ENCODE measurements around the gene PLG.
"Not testable (repeated sequence)": the region's sequence is repeated elsewhere in the genome, so short reads cannot be mapped to it uniquely, and the experiment has no call there.

The PLG gene

DNA sequence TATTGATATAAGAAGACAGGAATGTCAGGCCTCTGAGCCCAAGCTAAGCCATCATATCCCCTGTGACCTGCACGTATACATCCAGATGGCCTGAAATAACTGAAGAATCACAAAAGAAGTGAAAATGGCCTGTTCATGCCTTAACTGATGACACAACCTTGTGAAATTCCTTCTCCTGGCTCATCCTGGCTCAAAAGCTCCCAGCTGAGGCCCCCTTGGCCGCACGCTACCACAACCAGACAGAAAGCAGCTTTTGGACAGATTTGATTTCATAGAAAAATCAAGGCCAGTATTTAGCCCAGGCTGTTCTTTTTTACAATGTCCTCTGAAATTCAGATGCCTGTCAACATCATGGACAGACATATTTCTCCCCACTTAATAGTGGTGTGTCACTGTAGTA, 78.6 kb downstream of the PLG start:
- not testable (repeated sequence) for DNase-seq

- DNase-seq, result no peak
These were observed 79.3 kb downstream of the PLG start for GRCh38 chr6:160781298-160781697.

DNA sequence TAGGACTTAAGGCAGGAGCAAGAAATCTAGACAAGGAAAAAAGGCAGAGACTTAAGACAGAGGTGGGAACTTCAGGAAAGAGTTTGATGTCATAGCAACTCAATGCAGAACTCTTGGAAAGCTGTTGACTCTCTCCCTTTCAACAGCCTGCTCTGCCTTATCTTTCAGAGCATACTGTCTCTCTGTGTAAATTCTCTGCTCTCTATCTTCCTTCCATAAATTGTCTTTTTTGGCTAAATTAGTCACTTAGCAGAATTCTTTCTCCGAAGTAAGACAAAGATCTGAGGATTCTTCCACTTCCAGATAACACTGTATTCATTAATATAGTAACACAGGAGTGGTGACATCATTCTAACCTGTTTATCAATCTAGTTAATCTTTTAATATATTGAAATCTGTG, 80.2 kb downstream of the PLG start:
- DNase-seq, result no peak

GRCh38 chr6:160783741-160784140, 81.7 kb downstream of the PLG start:
- no peak for DNase-seq

DNA sequence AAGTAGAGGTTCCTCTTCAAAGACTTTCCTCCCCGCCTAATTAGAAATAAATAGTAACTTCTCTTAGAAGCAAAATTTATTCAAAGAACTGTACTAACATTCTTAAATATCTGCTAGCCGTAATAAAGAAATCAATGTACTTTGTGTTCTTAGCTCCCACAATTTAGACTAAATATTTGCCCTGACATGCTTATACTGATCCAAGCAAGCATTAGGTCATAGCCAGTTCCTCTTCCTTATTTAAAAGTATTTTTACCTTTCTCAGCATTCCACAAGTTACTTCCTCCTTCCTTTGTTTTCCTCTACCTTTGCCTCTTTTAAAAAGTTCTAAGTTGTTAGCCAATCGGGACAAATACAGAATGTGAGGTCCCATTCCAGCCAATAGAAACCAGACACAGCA, 86.1 kb downstream of the PLG start:
- not testable (repeated sequence) for DNase-seq

DNA sequence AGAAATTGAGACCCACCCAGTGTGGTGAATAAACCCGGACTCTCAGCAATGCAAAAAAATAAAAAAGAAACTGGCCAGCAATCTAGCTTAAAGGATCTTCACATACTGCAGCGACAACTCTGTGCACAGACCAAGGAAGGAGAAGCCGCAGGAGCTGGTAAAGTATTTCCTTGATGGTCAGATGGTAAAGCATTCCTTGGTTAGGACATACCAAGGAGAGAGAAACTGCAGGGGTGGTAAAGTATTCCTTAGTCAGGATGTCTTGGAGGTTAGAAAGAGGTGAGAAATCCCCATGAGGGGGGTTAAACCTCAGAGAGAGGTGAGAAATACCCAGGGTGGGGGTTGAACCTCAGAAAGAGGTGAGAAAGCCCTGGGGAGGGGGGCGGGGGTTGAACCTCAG, 86.8 kb downstream of the PLG start:
- no peak for DNase-seq

- DNase-seq, result no peak
These were observed 87.4 kb downstream of the PLG start for GRCh38 chr6:160789263-160790027.

DNA sequence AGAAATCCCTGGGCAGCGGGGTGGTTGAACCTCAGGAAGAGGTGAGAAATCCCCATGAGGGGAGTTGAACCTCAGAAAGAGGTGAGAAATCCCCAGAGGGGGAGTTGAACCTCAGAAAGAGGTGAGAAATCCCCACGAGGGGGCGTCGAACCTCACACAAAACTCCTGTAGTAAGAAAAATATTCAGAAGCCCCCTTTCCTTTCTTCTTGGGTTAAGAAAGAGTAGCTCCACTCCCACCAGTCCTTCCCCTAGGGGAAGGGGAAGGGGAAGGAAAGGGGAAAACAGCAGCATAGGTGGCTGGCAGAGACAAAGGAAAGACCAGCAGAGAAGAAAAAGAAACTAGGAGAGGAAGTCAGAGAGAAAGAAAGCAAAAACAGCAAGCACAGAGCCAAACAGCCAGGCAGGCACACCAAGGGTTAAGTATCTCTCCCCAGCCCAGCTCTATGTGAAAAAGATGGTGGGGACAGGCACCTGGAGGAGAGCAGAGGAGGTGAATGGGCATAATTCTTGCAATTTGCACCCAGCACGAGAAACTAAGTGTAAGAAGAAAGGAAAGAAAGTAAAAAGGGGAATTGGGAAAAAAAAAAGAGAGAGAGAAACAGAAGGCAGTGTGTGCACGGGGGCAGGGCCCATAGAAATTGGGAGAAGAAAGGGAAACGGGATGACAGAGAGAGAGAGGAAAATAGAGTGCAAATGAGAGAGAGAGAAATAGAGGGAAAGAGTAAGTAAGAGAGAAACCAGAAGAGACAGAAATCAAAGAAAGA, 88.2 kb downstream of the PLG start:
- DNase-seq, result no peak

DNA sequence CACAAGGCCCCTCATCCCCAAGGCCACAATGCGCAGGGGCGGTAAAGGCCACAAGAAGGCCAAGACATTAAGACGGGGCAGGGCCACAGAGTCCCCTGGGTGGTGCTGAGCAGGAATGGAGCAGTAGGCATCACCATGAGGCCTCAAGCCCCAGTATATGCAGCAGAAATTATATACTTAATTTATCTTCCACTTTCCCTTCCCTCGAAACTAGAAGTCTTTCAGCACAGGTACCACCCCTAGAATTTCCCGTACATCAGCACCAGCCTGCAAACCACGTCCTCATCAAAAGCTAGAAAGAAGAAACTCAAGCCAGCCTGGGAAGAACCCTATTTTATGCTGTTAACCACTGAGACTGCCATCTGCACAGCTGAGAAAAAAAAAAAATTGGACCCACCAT, 89.4 kb downstream of the PLG start:
- no peak for DNase-seq

- no peak for DNase-seq
These were observed 90.0 kb downstream of the PLG start for GRCh38 chr6:160791981-160792418.

DNA sequence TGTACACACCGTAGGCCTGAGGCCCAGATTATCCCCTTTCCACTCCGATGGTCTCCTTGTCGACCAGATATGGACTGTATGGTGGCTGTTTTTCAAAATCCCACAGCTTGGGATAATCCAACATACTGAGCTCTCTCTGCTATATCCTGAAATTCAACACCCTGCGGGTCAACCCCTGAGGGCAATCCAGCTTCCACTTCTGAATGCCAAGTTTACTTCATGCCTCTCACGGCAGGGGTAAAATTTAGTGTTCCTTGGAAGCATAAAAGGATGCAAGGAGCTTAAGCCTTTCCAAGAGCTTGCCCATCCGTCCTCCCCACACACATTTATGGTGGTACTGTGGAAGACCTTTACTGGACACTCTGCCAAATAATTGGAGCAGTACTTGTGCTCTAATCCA, 90.7 kb downstream of the PLG start:
- no peak for DNase-seq

DNA sequence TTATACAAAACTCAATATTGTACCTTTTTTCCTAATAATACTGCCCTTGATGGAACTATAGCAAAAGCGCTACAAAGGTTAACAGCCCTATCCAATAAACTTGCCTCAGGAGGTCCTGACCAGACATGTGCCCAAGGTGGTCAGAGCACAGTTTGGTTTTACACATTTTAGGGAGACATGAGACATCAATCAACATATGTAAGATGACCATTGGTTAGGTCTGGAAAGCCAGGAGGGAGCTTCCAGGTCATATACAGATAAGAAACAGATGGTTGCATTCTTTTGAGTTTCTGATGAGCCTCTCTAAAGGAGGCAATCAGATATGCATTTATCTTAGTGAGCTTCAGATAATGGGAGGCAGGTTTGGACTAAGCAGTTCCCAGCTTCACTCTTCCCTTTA, 91.6 kb downstream of the PLG start:
- no peak for DNase-seq

- no peak for DNase-seq
These were observed 93.7 kb downstream of the PLG start for GRCh38 chr6:160795721-160796120.

GRCh38 chr6:160798625-160799024, 96.6 kb downstream of the PLG start:
- no peak for DNase-seq

DNA sequence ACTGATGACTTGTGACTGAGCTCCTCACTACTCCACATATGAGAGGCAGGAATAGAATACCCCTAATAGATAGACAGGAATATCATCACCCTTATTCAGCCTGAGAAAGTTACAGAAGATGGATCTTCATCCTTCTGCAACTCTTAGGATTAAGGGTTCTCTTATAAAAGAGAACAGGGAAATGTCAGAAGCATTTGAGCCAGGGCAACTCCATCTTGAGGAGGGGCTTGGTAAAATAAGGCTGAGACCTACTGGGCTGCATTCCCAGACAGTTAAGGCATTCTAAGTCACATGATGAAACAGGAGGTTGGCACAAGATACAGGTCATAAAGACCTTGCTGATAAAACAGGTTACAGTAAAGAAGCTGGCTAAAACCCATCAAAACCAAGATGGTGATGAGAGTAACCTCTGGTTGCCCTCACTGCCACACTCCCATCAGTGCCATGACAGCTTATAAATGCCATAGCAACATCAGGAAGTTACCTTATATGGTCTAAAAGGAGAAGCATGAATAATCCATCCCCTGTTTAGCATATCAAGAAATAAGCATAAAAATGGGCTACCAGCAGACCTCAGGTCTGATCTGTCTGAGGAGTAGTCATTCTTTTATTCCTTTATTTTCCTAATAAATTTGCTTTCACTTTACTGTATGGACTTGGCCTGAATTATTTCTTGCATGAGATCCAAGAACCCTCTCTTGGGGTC, 97.9 kb downstream of the PLG start:
- DNase-seq, result no peak

GRCh38 chr6:160801418-160801817, 99.4 kb downstream of the PLG start:
- DNase-seq, result no peak

DNA sequence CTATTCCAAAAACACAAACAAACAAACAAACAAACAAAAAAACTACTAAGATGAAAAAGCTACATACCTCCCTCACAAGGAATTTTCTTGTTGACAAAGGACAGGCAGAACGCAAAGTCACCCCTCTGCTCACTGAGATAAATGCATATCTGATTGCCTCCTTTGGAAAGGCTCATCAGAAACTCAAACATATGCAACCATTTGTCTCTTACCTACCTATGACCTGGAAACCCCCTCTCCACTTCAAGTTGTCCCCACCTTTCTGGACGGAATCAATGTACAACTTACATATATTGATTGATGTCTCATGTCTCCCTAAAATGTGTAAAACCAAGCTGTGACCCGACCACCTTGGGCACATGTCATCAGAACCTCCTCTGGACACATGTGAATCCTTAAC, 100.0 kb downstream of the PLG start:
- not testable (repeated sequence) for DNase-seq
